SK-N-MC (cell line): Measurements from ENCODE around the gene AFF3.

ENCODE experiments used
- FOXP2 ChIP-seq: optimal IDR thresholded peaks from 2 replicates; pipeline ENCODE3; 2011; ENCODE audit warnings: mild to moderate bottlenecking, moderate library complexity; ENCODE audit not compliant: insufficient read depth; ENCODE audit errors: extremely low read length, control extremely low read depth
- POLR2AphosphoS5 ChIP-seq: IDR thresholded peaks from 2 replicates; pipeline ENCODE4 v1.6.1; 2012; ENCODE audit warnings: mild to moderate bottlenecking, low read depth, low read length, borderline replicate concordance

- no peak for TF ChIP-seq POLR2AphosphoS5
- no peak for TF ChIP-seq FOXP2
Observed at GRCh38 chr2:99935662-99936061, 206.7 kb downstream of the AFF3 start.
